Tibial nerve (tissue), 4 donors: ENCODE data around the gene ARMCX6.

Experiments
- CTCF ChIP-seq, 5 experiments: fragments of 200-600 bp in 3 of 5; fragments of 450-650 bp in 2 of 5; sonication (generic) in 3 of 5; IDR thresholded peaks; one replicate each; pipeline ENCODE4 v1.5.1; 2016 to 2019; ENCODE audit warnings: antibody characterized with exemption in 5 of 5, mild to moderate bottlenecking in 3 of 5, moderate library complexity in 2 of 5
- EP300 ChIP-seq, 2 donors: sonication (generic); formaldehyde crosslinking; IDR thresholded peaks; one replicate each; pipeline ENCODE4 v1.6.1; 2017; ENCODE audit warnings: antibody characterized with exemption in 2 of 2, mild to moderate bottlenecking in 1 of 2
- POLR2A ChIP-seq, 2 donors: fragments of 450-650 bp; IDR thresholded peaks; one replicate each; pipeline ENCODE4 v1.6.1; 2017; ENCODE audit warnings: antibody characterized with exemption in 2 of 2, mild to moderate bottlenecking in 2 of 2, moderate library complexity in 2 of 2

- TF ChIP-seq CTCF (IDR thresholded peaks at IDR 0.05) (no peak), EP300 (IDR thresholded peaks at IDR 0.05) (no peak), POLR2A (IDR thresholded peaks at IDR 0.05) (no peak)
Measured at GRCh38 chrX:101605728-101606127, 12.1 kb downstream of the ARMCX6 start.
